ENCODE data around the gene RAB32.
"Not testable (repeated sequence)": the region's sequence is repeated elsewhere in the genome, so short reads cannot be mapped to it uniquely, and the experiment has no call there.

Gene RAB32

DNA sequence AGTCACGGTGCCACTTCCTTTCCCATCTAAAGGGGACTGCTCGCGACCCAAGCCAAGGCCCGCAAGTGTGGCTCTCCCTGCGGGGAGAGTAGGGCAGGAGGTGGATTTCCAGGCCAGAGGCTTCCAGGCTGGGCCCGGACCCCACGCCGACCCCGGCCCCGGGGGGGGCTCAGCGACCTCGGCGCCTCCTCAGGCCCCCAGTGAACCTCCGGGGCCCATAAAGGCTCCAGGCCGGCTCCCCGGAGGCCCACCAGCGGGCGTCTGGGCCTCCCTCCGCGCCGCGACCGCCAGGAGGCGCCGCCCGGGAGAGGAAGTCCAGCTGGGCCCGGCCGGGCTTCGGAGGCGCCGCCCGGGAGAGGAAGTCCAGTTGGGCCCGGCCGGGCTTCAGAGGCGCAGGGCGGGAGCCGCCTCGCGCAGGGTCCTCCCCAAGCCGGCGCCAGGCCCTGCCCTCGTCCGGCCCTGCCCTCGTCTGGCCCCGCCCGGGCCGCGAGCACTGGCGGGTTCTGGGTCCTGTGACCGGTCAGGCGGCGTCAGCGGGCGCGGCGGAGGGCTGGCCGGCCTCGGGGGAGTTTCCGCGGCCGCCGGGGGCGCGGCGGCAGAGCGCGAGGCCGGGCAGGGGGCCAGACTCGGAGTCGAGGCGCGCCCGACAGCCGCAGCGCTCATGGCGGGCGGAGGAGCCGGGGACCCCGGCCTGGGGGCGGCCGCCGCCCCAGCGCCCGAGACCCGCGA, at the start of gene RAB32:
RAB32 (plus strand) TSS at position 623 of the 729 bp plus-strand sequence; CDS start at position 662, 39 bp downstream.
- no peak for DNase-seq (ENCODE audit: low read depth)

DNA sequence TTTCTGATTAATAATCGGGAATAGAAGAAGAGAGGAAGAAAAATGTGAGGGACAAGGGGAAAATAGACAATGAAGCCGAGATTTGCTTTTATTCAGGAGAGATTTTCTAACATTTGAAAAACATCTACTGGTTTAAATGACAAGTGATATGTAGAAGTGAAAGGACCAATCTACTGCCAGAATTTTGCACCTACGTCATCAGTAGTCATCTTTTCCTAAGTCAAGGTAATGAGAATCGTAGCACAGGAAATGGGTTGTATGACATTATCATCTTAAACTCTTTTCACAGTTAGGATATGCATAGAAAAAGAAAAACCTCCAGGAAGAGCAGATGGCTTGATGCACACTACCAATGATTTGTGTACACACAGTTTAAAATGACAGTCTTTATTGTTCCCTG, 45.3 kb upstream of the RAB32 start:
- DNase-seq (ENCODE audit: low read depth), result no peak

- DNase-seq (ENCODE audit: low read depth), result no peak
Measured at GRCh38 chr6:146503096-146503495, 40.5 kb upstream of the RAB32 start.

GRCh38 chr6:146515212-146515611, 28.4 kb upstream of the RAB32 start:
- DNase-seq (ENCODE audit: low read depth), result no peak

DNA sequence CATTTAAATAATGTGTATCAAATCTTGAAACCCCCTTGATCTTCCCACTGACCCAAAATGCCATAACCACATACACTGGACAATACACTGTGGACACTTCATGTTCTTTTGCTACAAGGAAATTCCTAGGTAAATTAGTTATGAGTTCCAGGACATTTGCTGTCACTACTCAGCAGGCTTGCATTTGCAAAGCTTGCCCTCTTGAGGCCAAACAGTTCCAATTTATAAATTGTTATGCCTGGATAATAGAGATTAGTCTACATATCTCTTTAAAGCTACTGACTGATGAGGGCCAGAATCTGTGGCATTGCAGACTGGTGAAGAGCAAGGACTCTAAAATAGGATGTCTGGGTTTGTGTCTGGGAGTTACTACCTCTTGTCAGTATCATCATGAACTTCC, 17.4 kb upstream of the RAB32 start:
- DNase-seq (ENCODE audit: low read depth), result no peak

- no peak for DNase-seq (ENCODE audit: low read depth)
Measured at GRCh38 chr6:146532702-146533101, 10.9 kb upstream of the RAB32 start.

DNA sequence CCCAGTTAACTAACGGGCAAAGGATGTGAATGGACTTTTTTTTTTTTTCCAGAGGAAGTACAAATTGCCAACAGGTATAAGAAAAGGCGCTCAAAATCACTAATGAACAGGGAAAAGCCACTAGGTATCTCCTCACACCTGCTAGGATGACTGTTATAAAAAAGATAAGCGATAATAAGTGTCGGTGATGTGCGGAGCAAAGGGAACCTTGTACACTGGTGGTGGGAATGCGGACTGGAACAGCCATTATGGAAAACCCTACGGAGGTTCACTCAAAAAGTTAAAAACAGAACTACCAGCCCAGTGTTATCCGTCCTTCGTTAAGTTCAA, 787 bp upstream of the RAB32 start:
- no peak for DNase-seq (ENCODE audit: low read depth)

- no peak for DNase-seq (ENCODE audit: low read depth)
Measured at GRCh38 chr6:146543940-146544615, 445 bp downstream of the RAB32 start.

- DNase-seq (ENCODE audit: low read depth), result no peak
Measured at GRCh38 chr6:146544616-146545182, 1.1 kb downstream of the RAB32 start.

DNA sequence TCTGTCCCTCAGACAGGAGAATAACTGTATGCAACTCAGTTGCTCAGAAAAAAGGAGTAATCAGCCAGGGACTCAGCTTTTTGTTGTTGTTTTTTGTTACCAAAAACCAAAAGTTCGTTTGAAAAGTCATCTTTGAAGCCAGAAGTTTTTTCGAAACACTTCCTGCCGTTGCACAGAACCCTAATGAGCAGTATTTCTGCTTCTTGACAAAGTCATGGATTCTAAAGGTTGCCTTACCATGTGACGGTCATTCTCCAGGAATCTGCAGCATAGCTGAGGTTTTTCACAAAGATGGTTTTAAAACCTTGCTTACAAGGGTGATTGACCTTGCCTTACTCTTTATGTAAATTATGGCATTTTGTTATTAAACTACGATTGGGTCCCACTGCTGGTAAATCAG, 1.9 kb downstream of the RAB32 start:
- DNase-seq (ENCODE audit: low read depth), result no peak

GRCh38 chr6:146546443-146547043, 2.9 kb downstream of the RAB32 start:
- DNase-seq (ENCODE audit: low read depth), result no peak

- DNase-seq (ENCODE audit: low read depth), result no peak
Measured at GRCh38 chr6:146547889-146548288, 4.3 kb downstream of the RAB32 start.

GRCh38 chr6:146548898-146549374, 5.3 kb downstream of the RAB32 start:
- DNase-seq (ENCODE audit: low read depth), result no peak

DNA sequence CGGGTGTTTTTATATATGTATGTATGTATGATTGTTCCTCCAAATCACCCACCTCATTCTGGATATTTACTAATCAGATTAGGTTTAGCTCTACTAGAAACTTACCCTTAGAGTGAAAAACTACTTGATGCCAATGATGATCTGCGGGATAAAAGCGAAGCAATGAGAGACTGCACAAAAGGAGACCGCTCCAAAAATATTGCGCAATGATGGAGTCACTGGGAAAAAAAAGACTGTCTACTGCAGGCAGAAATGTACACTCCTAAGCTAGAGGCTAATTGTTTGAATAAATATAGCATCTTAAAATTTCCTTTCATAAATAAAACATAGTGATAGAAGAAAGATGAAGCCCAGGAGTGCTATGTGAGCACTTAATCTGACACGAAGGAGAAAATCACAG, 7.3 kb downstream of the RAB32 start:
- no peak for DNase-seq (ENCODE audit: low read depth)

GRCh38 chr6:146551545-146551944, 7.9 kb downstream of the RAB32 start:
- no peak for DNase-seq (ENCODE audit: low read depth)

GRCh38 chr6:146553377-146554135, 9.9 kb downstream of the RAB32 start:
- DNase-seq (ENCODE audit: low read depth), result no peak

DNA sequence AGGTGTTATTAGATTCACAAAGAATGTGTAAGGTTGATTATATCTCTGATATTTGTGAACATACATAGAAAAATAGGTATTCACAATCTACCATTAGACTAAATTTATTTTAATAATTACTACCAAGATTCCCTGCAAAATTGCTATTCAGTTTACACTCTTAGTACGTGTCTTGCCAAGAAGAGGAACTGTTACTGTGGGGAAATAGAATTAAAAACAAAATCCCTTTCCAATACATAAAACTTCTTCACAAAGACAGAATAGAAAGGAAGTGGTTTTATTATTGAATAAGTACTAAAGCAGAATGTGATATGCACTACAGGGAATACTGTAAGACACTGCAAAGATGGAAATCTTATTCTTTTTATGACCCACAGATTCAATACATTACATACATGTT, 17.0 kb downstream of the RAB32 start:
- DNase-seq (ENCODE audit: low read depth), result no peak

GRCh38 chr6:146566661-146567060, 23.0 kb downstream of the RAB32 start:
- not testable (repeated sequence) for DNase-seq (ENCODE audit: low read depth)

GRCh38 chr6:146568619-146569018, 25.0 kb downstream of the RAB32 start:
- not testable (repeated sequence) for DNase-seq (ENCODE audit: low read depth)

GRCh38 chr6:146574211-146574610, 30.6 kb downstream of the RAB32 start:
- DNase-seq (ENCODE audit: low read depth), result no peak

GRCh38 chr6:146578054-146578453, 34.4 kb downstream of the RAB32 start:
- no peak for DNase-seq (ENCODE audit: low read depth)

- no peak for DNase-seq (ENCODE audit: low read depth)
Measured at GRCh38 chr6:146581968-146582367, 38.3 kb downstream of the RAB32 start.

Measured in stimulated activated CD8-positive, alpha-beta memory T cell treated with anti-CD3 and anti-CD28 coated beads, Interleukin-7, amount 100 ng/mL, for 24 hours (primary cell).